SW 1271 (cell line): ENCODE results near the gene KIAA0232.
"Not testable (repeated sequence)": the region's sequence is repeated elsewhere in the genome, so short reads cannot be mapped to it uniquely, and the experiment has no call there.

Source experiments
- DNase-seq, 2 experiments: peaks; one replicate each; lab custom pipeline; 2025; lab: John Stamatoyannopoulos, UW

Gene KIAA0232

DNA sequence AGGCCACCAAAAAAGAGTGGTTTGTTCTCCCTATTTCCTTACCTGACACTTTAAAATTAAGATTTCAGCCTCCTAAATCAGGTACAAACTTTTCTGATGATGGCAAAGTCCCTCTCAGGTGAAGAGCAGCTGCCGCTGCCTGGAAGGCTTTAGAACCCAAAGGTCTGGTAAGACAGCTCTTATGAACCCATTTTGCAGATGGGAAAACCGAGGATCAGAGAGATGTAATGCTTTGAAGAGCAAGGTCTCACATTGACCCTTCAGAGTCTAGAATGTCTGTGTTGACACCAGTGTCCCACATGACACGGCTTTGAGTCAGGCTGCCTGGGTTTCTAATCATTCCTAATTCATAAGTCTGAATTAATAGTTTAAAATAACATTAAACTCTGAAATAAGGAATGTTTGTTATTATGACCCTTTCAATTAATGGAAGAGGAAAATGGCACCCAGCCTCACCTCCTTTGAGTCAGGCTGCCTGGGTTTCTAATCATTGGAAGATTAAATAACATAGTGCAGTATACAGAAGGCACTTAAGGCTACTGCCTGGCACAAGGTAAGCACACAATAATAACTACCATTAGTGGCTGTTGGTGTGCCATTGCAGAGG lies 27.9 kb upstream of the KIAA0232 start:
- no peak for DNase-seq

DNA sequence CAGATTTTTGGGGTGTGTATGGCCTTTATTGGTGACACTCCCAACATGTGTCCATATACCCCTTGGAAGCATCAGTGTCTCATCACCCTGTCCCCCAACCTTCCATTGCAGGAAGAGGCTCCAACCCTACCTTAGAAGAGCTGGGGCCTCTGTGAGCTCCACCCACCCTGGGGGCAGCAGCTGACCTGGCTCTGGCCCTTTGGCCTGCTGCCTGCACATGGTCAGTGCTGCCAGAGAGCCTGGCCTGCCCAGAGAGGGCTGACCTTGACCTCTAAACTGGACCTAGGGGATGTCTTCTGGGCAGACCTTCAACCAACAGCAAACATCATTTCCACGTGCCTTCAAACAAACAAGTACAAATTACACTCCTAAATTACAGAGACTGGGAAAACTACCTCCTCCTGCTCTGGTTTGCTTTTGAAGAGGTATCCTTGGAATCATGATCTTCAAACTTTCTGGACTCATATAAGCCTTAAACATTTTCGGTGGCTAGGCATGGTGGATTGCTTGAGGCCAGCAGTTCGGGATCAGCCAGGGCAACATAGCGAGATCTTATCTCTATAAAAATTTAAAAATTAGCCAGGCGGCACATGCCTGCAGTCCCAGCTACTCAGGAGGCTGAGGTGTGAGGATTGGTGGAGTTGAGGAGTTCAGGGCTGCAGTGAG lies 27.3 kb upstream of the KIAA0232 start:
- DNase-seq = no peak

DNA sequence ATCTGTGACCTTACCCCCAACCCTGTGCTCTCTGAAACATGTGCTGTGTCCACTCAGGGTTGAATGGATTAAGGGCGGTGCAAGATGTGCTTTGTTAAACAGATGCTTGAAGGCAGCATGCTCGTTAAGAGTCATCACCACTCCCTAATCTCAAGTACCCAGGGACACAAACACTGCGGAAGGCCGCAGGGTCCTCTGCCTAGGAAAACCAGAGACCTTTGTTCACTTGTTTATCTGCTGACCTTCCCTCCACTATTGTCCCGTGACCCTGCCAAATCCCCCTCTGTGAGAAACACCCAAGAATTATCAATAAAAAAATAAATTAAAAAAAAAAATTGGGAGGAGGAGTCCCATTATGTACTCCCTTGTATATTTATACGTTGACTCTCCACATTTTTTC lies 26.2 kb upstream of the KIAA0232 start:
- DNase-seq = not testable (repeated sequence)

DNA sequence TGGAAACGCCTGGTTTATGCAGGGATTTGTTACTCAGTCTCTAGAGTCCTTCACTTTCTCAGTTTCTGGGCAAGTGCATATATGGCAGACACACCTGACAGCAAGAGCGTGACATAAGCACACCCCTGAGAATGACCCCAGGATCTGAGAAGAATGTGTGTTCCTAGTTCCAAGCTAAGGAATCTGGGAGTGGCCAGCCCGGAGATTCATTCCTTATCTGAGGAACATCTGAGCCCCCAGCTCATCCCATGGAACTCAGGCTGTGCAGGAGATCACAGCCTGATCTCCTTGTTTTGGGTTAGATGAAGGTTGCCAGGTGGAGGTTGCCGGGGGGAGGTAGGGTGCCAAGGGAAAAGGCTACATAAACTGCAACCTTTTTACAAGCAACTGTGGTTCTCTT lies 23.8 kb upstream of the KIAA0232 start:
- no peak for DNase-seq

DNA sequence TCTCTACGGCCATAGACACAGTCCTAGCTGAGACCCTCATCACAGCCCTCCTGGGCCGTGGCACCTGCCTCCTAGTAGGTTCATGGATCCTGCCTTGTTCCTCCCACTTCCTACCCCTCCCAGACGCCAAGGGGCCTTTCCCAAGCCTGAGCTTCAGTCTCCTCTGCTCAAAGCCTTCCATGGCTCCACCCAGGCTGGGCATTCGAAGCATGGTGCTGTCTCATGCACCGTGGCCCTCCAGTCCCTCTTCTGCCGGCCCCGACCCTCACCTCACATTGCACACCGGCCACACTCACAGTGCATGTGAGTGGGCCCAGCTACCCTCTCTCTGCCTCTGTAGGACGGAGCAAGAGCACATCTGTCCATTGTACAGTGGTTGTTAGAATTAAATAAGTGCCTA lies 21.7 kb upstream of the KIAA0232 start:
- DNase-seq = no peak

DNA sequence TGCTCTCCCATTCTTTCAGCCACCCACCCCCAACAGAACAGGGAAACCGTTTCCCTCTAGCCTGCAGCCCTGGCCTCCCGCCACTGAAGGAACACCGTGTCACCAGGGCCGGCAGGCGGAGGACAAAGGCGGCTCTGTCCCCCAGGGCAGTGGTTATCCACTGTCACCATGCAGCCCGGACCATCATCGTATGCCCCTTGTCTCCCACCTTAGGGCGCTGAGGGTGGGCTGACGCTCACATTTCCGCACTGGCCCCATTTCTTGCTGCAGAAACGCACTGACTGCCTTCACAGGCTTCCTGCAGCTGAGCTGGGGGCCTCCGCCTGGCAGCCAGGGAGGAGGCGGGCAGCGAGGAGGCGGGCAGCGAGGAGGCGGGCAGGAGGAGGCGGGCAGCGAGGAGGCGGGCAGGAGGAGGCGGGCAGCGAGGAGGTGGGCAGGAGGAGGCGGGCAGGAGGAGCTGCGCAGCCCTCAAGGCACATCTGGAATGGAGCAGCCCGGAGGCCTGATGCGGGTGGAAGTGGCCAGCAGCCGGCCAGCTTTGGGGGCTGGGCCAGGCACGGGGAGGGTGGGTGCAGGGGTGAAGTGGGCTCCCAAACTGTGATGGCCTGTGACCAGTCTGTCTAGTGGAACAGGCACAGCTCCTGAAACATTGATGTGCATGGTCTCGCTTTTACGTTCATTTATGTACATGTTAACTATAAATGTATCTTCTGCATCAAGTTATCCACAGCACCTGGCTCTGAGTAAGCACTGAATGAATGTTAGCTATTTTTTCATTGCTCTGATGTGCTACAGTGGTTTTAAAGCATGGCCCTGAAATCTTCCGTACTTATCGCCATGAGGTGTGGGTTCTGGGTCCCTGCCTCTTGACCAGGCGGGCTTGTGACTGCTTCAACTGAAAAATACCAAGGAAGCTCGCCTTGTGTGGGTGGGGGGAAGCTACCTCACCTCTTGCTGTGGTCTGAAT lies 20.6 kb upstream of the KIAA0232 start:
- no peak for DNase-seq

DNA sequence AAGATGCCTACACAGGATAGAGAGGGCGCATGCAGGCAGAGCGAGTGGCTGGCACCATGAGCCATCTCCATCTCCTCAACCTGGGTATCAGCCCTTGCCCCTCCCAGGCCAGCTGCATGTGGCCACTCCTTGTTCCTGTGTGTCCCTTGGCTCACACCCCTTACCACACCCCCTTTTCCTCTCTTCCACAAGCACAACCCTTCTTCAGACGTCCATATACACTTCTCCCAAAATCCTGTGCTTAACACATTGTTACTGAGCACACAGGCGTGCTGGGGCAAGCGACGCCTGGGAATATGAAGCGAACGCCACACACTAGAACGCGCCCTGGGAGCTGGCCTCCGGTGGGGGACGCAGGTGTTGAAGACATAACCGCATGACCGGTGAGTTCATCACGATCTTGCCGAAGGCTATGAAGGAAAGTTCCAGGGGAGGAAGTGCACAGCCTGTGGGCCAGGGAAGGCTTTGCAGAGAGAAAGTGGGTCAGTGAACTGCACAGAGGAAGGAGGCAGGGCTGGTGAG lies 19.1 kb upstream of the KIAA0232 start:
- no peak for DNase-seq

DNA sequence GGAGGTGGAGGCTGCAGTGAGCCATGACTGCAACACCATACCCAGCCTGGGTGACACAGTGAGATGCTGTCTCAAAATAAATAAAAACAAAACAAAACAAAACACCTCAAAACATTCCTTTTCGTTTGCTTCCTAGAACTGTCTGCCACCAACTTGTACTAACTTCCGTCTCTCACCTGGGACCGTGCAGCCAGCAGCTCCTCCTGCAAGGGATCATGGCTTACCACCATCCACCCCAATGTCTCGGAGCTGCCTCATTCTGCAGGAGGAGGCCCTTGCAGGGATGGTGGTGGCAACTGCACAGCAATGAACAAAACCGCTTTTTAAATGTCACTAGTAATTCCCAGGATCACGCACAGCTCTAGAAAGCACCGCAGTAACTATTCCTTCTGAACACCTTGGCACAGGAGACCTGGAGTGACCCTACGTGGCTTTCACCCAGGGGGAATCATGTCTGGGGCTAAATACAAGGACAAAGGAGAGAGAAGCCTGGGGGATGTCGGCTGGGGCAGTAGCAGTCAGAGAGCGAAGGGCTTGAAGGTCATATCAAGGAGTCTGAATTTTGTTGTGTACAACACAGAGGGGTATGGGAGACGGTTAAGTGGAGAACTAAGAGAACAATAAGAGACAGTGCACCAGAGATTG lies 17.4 kb upstream of the KIAA0232 start:
- DNase-seq = no peak

DNA sequence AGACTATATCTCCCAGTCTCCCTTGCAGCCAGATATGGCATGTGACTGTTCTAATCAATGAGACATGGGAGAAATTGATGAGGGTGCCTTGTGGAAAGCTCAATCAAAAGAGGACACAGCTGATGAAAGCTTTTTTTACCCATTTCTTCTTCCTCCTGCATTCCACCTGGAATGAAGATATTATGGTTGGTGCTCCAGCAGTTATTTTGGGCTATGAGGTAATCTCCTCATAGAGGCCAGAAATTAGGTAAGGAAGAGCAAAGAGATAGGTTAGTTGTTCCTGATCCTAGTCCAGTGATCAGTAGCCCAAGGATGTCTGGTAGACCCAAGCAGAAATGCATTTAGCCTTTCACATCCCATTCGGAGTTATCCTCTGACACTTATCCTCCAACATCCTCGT lies 16.8 kb upstream of the KIAA0232 start:
- no peak for DNase-seq

DNA sequence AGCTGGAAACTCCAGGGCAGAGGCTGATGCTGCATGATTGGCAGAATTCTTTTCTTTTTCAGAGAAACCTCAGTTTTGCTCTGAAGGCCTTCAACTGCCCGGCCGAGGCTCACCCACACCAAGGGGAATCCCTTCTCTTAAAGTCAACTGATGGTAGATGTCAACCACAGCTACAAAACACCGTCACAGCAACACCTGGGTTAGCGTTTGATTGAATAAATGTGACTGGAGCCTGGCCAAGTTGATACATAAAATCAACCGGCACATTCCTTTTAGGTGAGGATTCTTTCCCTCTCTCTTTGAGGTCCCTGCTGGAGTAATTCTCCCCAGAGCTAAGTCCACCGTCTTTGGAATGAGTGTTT lies 15.2 kb upstream of the KIAA0232 start:
- no peak for DNase-seq

DNA sequence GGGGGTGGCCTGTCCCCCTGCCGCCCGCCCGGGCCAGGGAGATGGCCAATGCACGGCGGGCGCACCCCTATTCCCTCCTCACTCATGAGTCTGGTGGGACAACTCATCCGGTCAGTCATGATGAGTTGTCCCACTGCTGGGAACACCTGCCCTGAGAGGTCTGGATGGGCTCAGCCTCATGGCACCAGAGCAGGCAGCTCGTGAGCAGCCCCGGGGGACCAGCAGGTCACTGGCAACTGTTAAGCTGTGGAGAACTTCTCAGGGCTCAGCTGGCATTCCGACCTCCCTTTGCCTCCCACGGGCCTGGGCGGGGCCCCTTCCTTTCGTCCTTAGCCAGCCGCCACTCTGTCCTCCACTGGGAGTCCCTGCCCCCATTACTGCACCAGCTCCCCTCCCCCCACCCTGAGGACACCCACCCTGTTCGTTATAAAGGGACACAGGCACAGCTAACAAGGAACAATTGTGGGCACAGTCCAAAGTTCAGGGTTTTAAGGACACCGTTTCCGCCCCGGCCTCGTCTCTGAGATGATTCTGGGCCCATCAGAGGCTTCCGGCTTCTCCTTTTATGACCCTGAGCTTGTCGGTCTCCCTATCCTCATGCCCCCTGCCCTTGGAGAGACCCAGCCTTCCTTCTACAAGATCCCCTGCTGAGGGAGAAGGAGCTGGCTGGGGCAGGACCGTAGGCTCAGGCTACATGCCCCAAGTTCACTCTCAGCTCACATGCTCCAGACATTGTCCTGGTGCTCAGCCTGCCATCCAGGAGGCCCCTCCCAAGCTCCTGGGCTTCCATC lies 14.6 kb upstream of the KIAA0232 start:
- DNase-seq = no peak

DNA sequence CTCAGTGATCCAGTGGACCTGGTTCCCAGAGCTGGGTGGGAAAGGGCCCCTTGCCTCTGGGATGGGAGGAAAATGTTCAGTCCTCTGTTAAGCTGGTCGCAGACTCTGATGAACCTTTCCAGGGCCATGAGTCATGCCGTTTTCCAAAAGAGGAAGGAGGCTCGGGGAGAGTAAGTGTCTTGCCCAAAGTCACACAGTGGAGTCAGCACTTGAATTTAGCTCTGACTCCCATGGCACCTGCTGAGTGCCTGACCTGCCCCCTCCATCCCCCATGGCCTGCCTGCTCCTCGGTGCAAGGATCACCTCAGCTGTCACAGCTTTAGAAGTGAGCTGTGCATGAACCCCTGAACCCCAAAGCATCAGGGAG lies 14.0 kb upstream of the KIAA0232 start:
- no peak for DNase-seq

DNA sequence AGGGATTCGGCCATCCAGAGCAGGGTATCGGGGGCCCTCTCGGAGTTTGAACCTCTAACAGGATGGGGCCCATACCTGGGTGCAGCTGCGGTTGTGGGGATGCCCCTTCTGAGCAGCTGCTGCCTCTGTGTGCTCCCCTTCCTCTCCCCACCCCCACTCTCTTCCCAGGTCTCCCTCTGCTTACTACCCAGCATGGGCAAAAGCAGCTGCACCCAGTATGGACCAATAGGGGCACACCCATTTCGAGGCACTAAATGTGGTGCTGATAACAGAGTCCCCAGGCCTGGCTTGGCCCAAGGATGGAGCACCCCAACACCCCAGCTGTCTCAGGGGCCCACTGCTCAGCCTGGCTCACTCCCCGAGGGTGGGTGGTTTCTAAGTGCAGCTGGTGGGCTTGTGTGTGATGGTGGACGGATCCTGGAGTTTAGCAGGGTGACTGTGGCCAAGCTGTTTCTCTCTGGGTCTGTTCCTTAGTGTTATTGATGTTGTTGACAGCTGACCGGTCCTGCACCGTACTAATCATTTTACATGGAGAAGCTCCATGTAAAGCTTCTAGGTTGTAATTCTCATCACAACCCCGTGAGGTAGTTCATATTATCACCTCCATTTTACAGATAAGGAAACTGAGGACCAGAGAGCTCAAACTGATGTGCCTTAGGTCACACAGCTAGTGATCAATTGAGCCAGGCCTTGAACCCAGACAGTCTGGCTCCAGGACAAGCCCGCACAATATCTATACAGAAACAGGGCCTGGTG lies 13.1 kb upstream of the KIAA0232 start:
- no peak for DNase-seq

DNA sequence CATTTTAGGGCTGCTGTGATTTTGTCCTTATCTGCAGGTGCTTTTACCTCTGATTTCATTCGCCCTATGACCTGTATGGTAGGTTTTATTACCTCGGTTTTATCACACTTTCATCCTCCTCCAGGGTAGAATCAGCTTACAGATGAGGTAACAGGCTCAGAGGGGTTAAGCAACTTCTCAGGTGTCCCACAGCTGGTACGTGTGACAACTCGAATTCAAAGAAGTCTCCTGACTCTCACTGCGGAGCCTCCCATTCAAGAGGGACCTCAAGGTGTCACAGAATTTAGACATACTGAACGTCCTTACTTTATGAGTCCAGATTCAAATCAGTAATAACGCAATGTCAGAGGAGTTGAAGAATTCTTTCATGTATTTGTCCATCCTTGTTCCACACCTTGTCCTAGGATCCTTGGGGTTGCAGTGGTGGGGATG lies 12.5 kb upstream of the KIAA0232 start:
- DNase-seq = no peak

DNA sequence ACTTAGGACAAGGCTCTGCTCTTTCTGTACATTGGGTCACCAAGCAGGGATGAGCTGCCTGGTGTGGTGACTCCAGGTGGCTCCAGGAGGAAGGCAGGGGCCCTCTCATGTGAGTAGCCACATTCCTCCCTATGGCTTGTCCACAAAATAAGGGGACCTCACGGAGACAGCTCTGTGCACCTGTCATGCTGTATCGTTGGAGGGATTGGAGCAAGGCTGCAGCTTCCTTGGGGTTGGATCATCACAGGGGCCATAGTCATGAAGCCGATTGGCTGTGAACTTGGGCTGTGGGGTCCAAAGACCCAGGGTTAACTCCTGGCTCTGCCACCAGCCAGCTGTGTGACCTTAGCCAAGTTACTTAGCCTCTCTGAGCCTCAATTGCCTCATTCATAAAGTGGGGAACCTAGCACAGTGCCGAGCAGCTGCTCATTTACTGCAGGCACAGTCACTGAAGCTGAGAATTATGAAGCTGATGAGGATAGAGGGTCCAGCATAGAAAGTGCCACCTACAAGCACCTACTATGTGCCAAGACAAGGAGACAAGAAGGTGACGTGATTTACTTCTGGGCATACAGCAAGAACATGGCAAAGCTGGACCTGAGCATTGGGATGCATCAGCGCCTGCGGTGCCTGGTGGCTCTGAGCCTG lies 11.8 kb upstream of the KIAA0232 start:
- no peak for DNase-seq

DNA sequence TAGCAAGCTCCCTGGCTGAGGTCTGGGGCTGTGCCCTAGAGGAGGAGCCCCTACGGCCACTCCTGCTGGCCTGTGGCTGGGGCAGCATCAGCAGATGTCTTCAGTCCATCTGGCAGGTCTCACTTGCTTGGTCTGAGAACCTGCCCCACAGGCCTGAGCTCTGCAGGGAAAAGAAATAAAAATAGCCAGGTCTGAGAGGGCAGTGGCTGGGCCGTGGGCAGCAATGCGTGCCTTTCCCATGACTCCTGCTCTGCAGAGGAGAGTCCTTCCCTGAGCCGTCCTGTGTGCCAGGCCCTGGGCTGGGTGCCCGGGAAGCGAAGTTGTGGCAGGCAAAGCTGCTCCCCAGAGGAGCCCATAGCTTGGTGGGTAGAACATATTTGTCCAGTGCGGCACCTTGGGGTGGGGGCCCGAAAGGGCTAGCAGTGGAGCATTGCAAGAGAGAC lies 11.3 kb upstream of the KIAA0232 start:
- no peak for DNase-seq

DNA sequence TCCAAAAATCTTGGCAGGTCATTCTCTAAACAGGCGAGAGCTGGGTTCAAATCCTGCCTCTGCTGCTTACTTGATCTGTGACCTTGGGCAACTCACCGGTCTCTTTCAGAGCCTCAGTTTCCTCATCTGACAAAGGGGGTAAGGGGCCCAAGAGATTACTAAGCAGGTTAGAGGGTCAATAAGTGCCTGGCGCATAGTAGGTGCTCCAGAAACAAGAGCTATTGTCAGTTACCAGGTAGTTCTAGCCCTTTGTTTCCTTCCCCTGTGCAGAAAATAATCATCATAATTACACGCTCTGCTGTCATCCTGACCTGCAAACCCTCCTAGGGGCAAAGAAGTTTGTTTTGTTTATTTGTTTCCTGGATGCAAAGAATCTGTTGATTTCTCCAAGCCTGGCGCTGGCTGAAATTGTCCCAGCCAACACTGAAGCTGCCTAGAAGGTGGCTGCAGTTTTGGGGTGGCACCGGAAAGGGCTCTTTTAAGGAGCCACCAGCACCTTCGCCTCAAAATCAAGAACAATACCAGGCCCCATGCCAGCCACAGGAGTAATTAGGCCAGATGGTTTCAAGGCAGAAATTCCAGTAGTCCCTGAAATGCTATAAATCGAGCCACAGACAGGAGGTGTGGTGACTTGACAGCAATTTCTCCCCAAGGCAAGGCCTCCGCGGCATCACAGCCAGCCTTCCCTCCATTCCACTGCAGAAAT lies 10.2 kb upstream of the KIAA0232 start:
- DNase-seq = no peak

DNA sequence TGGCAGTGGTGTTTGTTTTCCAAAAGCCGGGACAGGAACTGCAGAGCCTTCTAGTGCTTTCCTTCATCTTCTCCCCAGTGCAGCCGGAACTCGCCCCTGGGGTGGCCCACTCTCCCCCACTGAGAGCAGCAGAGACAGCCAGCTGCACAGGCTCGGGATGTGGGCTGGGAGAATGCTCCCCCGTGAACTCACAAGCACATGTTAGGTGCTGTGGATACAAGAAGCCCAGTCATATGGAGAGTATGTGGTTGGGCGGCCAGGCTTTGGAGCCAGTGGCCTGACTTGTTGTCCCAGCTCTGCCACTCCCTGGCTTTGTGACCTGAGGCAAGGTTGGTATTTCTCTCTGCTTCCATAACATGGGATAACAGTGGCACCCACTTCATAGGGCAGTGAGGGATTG lies 9.4 kb upstream of the KIAA0232 start:
- DNase-seq = no peak
